CD14-positive monocyte (primary cell): ENCODE measurements around the gene EEIG2. TPM values are rescaled to one million over a fixed set of nuclear protein-coding genes. Genes with fewer than 3 reads are reported as not detected.

Experiments
- DNase-seq, 3 donors: peaks; one replicate each; pipeline ENCODE4 v3.0.0-alpha.2; 2011 to 2022
- H2AFZ ChIP-seq: 2 replicates; pipeline ENCODE4 v1.6.0; 2012; ENCODE audit warnings: mild to moderate bottlenecking, low read depth, low read length, inconsistent platforms; ENCODE audit not compliant: insufficient read depth, poor library complexity, severe bottlenecking
- H3K27ac ChIP-seq, 2 donors: 1 replicate in 1 of 2; 2 replicates in 1 of 2; pipeline ENCODE4 v1.5.1; 2012 to 2013; ENCODE audit warnings: low read length in 2 of 2, control low read depth in 1 of 2, inconsistent platforms in 1 of 2, low read depth in 1 of 2, mild to moderate bottlenecking in 1 of 2
- H3K27me3 ChIP-seq, 2 donors: one replicate each; pipeline versions ENCODE4 v1.6.0 to v1.6.1; 2011 to 2013; ENCODE audit warnings: low read length in 2 of 2; ENCODE audit not compliant: control insufficient read depth in 2 of 2, insufficient read depth in 2 of 2
- H3K36me3 ChIP-seq, 2 donors: replicated peaks in 1 of 2; 1 replicate in 1 of 2; 2 replicates in 1 of 2; pipeline versions ENCODE4 v1.5.1 to v1.6.1; 2012 to 2013; ENCODE audit warnings: low read length in 2 of 2, control low read depth in 1 of 2, inconsistent platforms in 1 of 2, mild to moderate bottlenecking in 1 of 2; ENCODE audit not compliant: insufficient read depth in 2 of 2, control insufficient read depth in 1 of 2
- H3K4me1 ChIP-seq, 2 donors: 1 replicate in 1 of 2; 2 replicates in 1 of 2; pipeline versions ENCODE4 v1.5.1 to v1.6.1; 2012 to 2013; ENCODE audit warnings: low read length in 2 of 2, control low read depth in 1 of 2, inconsistent platforms in 1 of 2, mild to moderate bottlenecking in 1 of 2, moderate library complexity in 1 of 2; ENCODE audit not compliant: insufficient read depth in 2 of 2, control insufficient read depth in 1 of 2
- H3K4me2 ChIP-seq: replicated peaks from 2 replicates; pipeline ENCODE3; 2012; ENCODE audit warnings: low read length, moderate library complexity, mild to moderate bottlenecking; ENCODE audit not compliant: poor library complexity, severe bottlenecking; ENCODE audit errors: extremely low read depth
- H3K4me3 ChIP-seq, 3 experiments: fragments of 200-600 bp in 1 of 3; sonication (generic) in 1 of 3; replicated peaks in 1 of 3; 1 replicate in 2 of 3; 2 replicates in 1 of 3; pipeline ENCODE4 v1.5.1; 2011 to 2013; ENCODE audit warnings: low read length in 3 of 3, mild to moderate bottlenecking in 3 of 3, control low read depth in 2 of 3, low read depth in 2 of 3, inconsistent platforms in 1 of 3, moderate library complexity in 1 of 3
- H3K79me2 ChIP-seq: 2 replicates; pipeline ENCODE4 v1.6.0; 2012; ENCODE audit warnings: mild to moderate bottlenecking, control low read depth, inconsistent platforms, low read length, moderate library complexity; ENCODE audit not compliant: insufficient read depth
- H3K9ac ChIP-seq: 2 replicates; pipeline ENCODE4 v1.6.0; 2017; ENCODE audit warnings: low read length, mild to moderate bottlenecking; ENCODE audit not compliant: insufficient read depth, poor library complexity, severe bottlenecking
- H3K9me3 ChIP-seq, 2 donors: replicated peaks in 1 of 2; 1 replicate in 1 of 2; 2 replicates in 1 of 2; pipeline versions ENCODE4 v1.5.1 to v1.6.1; 2012 to 2013; ENCODE audit warnings: low read length in 2 of 2, control low read depth in 1 of 2; ENCODE audit not compliant: control insufficient read depth in 1 of 2, insufficient read depth in 1 of 2
- H4K20me1 ChIP-seq: 2 replicates; pipeline ENCODE4 v1.6.0; 2012; ENCODE audit warnings: mild to moderate bottlenecking, low read length, control low read depth, moderate library complexity; ENCODE audit not compliant: insufficient read depth
- H3K27ac Mint-ChIP-seq, 7 donors: one replicate each; pipeline ENCODE4 v1.8.0; 2020; ENCODE audit warnings: mild to moderate bottlenecking in 7 of 7, mixed read lengths in 7 of 7, moderate library complexity in 6 of 7, inconsistent platforms in 2 of 7
- H3K27me3 Mint-ChIP-seq, 3 donors: one replicate each; pipeline ENCODE4 v1.8.0; 2021 to 2022; ENCODE audit warnings: low read depth in 3 of 3, mild to moderate bottlenecking in 3 of 3, mixed read lengths in 3 of 3, moderate library complexity in 3 of 3, inconsistent platforms in 1 of 3
- H3K36me3 Mint-ChIP-seq, 2 donors: one replicate each; pipeline ENCODE4 v1.8.0; 2020; ENCODE audit warnings: mixed read lengths in 2 of 2, inconsistent platforms in 1 of 2, mild to moderate bottlenecking in 1 of 2
- H3K4me1 Mint-ChIP-seq: one replicate; pipeline ENCODE4 v1.8.0; 2020; ENCODE audit warnings: mild to moderate bottlenecking, mixed read lengths
- H3K4me3 Mint-ChIP-seq, 2 donors: one replicate each; pipeline ENCODE4 v1.8.0; 2020; ENCODE audit warnings: mild to moderate bottlenecking in 2 of 2, mixed read lengths in 2 of 2, moderate library complexity in 1 of 2
- H3K9me3 Mint-ChIP-seq, 7 donors: one replicate each; pipeline ENCODE4 v1.8.0; 2020 to 2022; ENCODE audit warnings: mixed read lengths in 7 of 7, mild to moderate bottlenecking in 6 of 7, moderate library complexity in 6 of 7, inconsistent platforms in 2 of 7
- WGBS: methylation state at CpG from one replicate; pipeline ENCODE4 v1.1.5; 2013; ENCODE audit warnings: missing lambda C conversion rate; ENCODE audit not compliant: insufficient coverage; 5-methylcytosine and 5-hydroxymethylcytosine counted together
- intact Hi-C, 2 donors: fragments of 100-400 bp; cut with micrococcal nuclease; formaldehyde crosslinking; loops; one replicate each; pipeline versions ENCODE4 v1.15.0 to v1.15.1; 2023
- polyA plus RNA-seq, 3 donors: library from polyadenylated mRNA; depleted of rRNA in 1 of 3; unstranded in 2 of 3; stranded (reverse) in 1 of 3; fragments of 300-500 nt in 2 of 3; fragments of >200 nt in 1 of 3; fragmentation: Illumina TruSeq in 2 of 3; gene quantifications; 1 replicate in 2 of 3; 2 replicates in 1 of 3; pipeline ENCODE4 v1.2.3, GENCODE V29; 2012 to 2021
- TF ChIP-seq, protein P1 (sequence below): fragments of 200-600 bp; IDR thresholded peaks from one replicate; pipeline ENCODE4 v1.8.0; 2022; ENCODE audit warnings: antibody characterized with exemption, mild to moderate bottlenecking

Gene EEIG2
- polyA plus RNA-seq, 3 donors, result 1.4 to 8.4 (median 4.3) TPM

DNA sequence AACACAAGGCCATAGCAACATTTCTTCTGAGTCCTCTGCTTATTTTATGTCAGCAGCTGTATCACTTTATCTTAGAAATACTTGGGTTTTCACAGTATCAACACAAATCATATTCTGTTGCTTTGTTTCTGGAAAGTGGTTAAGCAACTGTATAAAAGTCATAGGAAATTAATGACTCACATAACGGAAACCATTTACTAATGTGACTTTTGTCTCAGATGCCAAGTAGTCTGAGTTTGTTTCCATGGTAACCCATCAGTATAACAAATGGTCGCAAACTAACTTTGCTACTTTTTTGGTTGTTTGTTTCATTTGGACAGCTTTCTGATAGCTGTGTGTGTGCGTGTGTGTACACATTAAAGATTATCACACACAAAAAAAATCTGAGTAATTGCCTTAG is 31.1 kb downstream of the EEIG2 start:
- Histone ChIP-seq H4K20me1 (peaks cover 20% of the 10 kb centered on the region), H3K27ac (peak overlapping the region in 1 of 2 donors; percentile 88), H3K79me2 (peaks cover 76% of the 10 kb centered on the region), H3K9me3 (no peaks in the 10 kb centered on the region), H3K4me2 (peak overlapping the region; percentile 9), H3K36me3 (no peaks in the 10 kb centered on the region), H3K27me3 (no peaks in the 10 kb centered on the region), H3K9ac (peak overlapping the region; percentile 29), H3K4me1 (peaks cover 40 to 49% of the 10 kb centered on the region in 2 donors), H2AFZ (no peak overlapping the region), H3K4me3 (no peak overlapping the region)
- no CpG with 5 or more reads among the region's 3 CpGs for WGBS
- peak overlapping the region; percentile 91 to 98 (median 96) for H3K27ac Mint-ChIP-seq
- peaks cover 53% of the 10 kb centered on the region for H3K4me1 Mint-ChIP-seq
- no peak overlapping the region for H3K4me3 Mint-ChIP-seq
- peaks cover 0 to 6% (median 2%) of the 10 kb centered on the region in 3 donors for H3K27me3 Mint-ChIP-seq
- H3K9me3 Mint-ChIP-seq, result peaks cover 0 to 2% (median 0%) of the 10 kb centered on the region in 7 donors
- DNase-seq, result peak; percentile 85 to 99 (median 93)
- intact Hi-C loops, result loop anchor here in 1 of 2 donors (1.0 to 5.0 kb wide), 3 partner anchors 8 to 101 kb away; partner anchors contain the start of gene PRPF38B
- TF ChIP-seq, protein P1, sequence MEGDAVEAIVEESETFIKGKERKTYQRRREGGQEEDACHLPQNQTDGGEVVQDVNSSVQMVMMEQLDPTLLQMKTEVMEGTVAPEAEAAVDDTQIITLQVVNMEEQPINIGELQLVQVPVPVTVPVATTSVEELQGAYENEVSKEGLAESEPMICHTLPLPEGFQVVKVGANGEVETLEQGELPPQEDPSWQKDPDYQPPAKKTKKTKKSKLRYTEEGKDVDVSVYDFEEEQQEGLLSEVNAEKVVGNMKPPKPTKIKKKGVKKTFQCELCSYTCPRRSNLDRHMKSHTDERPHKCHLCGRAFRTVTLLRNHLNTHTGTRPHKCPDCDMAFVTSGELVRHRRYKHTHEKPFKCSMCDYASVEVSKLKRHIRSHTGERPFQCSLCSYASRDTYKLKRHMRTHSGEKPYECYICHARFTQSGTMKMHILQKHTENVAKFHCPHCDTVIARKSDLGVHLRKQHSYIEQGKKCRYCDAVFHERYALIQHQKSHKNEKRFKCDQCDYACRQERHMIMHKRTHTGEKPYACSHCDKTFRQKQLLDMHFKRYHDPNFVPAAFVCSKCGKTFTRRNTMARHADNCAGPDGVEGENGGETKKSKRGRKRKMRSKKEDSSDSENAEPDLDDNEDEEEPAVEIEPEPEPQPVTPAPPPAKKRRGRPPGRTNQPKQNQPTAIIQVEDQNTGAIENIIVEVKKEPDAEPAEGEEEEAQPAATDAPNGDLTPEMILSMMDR, result no peak
- peaks cover 21 to 35% of the 10 kb centered on the region in 2 donors for H3K36me3 Mint-ChIP-seq

DNA sequence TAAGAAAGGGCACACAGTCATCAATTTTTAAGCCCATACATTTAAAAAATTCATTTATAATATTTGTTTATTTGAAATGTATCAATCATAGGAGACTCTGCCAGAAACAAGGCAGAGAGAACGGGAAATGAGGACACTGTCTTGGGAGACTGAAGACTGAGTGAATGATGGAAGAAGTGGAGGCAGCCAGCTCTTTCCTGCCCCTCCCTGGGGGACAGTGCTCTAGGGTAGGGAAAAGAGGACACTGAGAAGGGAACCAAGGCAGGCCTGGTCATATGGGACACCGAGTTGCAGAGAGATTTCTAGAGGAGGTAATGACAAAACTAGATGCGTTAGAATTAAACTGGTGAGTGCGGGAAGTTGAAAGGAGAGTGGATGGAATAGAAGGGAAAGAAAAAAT is 31.6 kb downstream of the EEIG2 start:
- Histone ChIP-seq H3K27me3 (no peaks in the 10 kb centered on the region), H3K4me1 (peaks cover 35 to 44% of the 10 kb centered on the region in 2 donors), H3K4me3 (no peak overlapping the region), H3K4me2 (peak overlapping the region; percentile 9), H3K79me2 (peaks cover 80% of the 10 kb centered on the region), H3K9me3 (no peaks in the 10 kb centered on the region), H3K36me3 (no peaks in the 10 kb centered on the region), H3K27ac (peak overlapping the region; percentile 80 to 88), H2AFZ (no peak overlapping the region), H4K20me1 (peaks cover 23% of the 10 kb centered on the region), H3K9ac (peak overlapping the region; percentile 29)
- peaks cover 21 to 35% of the 10 kb centered on the region in 2 donors for H3K36me3 Mint-ChIP-seq
- 93% methylated on average over 4 of the region's 4 CpGs for WGBS
- H3K27me3 Mint-ChIP-seq, result peaks cover 0 to 6% (median 2%) of the 10 kb centered on the region in 3 donors
- H3K27ac Mint-ChIP-seq, result peak overlapping the region; percentile 91 to 98 (median 96)
- TF ChIP-seq, protein P1, result no peak
- H3K4me1 Mint-ChIP-seq, result peaks cover 48% of the 10 kb centered on the region
- H3K9me3 Mint-ChIP-seq, result peaks cover 0 to 2% (median 0%) of the 10 kb centered on the region in 7 donors
- intact Hi-C loops, result loop anchor here in 1 of 2 donors (1.0 to 5.0 kb wide), 3 partner anchors 8 to 101 kb away; partner anchors contain the start of gene PRPF38B
- peak overlapping the region in 1 of 2 donors; percentile 2 for H3K4me3 Mint-ChIP-seq
- DNase-seq, result peak; percentile 40 to 62 (median 49)
